Coronary artery (tissue), 2 donors: ENCODE measurements around the gene SLTM.
"Not testable (repeated sequence)": the region's sequence is repeated elsewhere in the genome, so short reads cannot be mapped to it uniquely, and the experiment has no call there.

Experiments used
- DNase-seq: peaks from one replicate; pipeline ENCODE4 v3.0.0-alpha.2; 2017; ENCODE audit warnings: low spot score
- H3K27ac ChIP-seq, 2 donors: fragments of 200-600 bp; sonication (generic); one replicate each; pipeline ENCODE4 v1.5.1; 2016 to 2019
- H3K4me3 ChIP-seq: fragments of 200-600 bp; sonication (generic); 2 replicates; pipeline ENCODE4 v1.5.1; 2016; ENCODE audit warnings: mild to moderate bottlenecking, moderate library complexity
- CTCF ChIP-seq: fragments of 200-600 bp; sonication (generic); IDR thresholded peaks from one replicate; pipeline ENCODE4 v1.5.1; 2019; ENCODE audit warnings: antibody characterized with exemption

The SLTM gene

GRCh38 chr15:58951388-58952007, 18.0 kb upstream of the SLTM start:
- no peak for DNase-seq
- no peak overlapping the region for H3K27ac ChIP-seq
- TF ChIP-seq CTCF: no peak
- no peak overlapping the region for H3K4me3 ChIP-seq

DNA sequence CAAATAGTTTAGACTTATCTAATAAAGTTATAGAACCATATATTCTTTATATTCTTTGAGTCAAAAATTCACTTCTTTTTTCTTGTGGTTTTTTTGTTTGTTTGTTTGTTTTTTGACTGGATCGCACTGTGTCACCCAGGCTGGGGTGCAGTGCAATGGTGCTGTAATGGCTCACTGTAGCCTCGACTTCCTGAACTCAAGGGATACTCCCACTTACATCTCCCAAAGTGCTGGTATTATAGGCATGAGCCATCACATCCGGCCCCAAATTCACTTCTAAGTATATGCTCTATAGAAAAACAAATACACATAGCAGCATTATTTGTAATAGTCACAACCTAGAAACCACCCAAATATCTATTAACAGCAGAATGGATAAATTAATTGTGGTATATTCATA, 13.7 kb upstream of the SLTM start:
- TF ChIP-seq CTCF: no peak
- no peak overlapping the region for H3K4me3 ChIP-seq
- H3K27ac ChIP-seq: no peak overlapping the region
- no peak for DNase-seq

- H3K27ac ChIP-seq, H3K4me3 ChIP-seq, DNase-seq: not testable (repeated sequence)
Observed at GRCh38 chr15:58934974-58935373, 1.5 kb upstream of the SLTM start.

GRCh38 chr15:58934521-58934920, 1.0 kb upstream of the SLTM start:
- Histone ChIP-seq H3K27ac (peak overlapping the region; percentile 98 to 99), H3K4me3 (peak overlapping the region; percentile 97)
- DNase-seq: no peak
- no peak for TF ChIP-seq CTCF

- peak overlapping the region; percentile 98 to 99 for H3K27ac ChIP-seq
- no peak for TF ChIP-seq CTCF
- H3K4me3 ChIP-seq: peak overlapping the region; percentile 97
- no peak for DNase-seq
Observed at GRCh38 chr15:58934114-58934447, 602 bp upstream of the SLTM start.

- DNase-seq: peak; percentile 77
Observed at GRCh38 chr15:58932710-58933280, 684 bp downstream of the SLTM start.

DNA sequence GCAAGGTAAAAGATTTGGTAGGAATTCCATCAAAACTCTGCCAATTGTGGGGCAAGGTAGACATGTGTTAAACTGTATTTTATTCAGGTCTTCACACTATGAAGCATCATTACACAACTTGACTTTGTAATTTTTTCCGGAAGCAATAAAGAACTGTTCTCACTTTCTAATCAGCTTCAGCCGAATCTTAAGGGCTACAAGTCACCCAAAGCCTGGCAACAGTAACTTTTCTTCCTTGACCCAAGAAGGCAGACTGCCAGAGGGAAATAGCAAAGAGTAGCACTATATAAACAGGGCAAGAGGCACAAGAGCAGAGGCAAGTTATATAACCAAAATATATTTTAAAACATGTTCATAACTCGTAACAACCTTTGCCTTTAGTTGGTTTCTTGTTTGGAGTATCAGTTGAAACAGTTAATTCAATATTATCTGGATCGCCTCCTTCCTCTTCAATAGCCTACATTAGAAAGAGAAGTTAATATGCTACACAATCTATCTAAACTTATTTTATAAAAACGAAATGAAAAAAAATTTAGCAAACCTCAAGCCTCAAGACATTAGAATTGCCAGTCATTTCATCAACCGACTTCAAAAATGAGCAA, 1.4 kb downstream of the SLTM start:
- Histone ChIP-seq H3K27ac (peak overlapping the region; percentile 98 to 99), H3K4me3 (peak overlapping the region; percentile 97)
- no peak for DNase-seq
- TF ChIP-seq CTCF: no peak

More at GRCh38 chr15:58932710-58933280, 684 bp downstream of the SLTM start:
- peak overlapping the region; percentile 98 to 99 for H3K27ac ChIP-seq
- H3K4me3 ChIP-seq: peak overlapping the region; percentile 97
- TF ChIP-seq CTCF: no peak
